ENCODE measurements around the gene ACE.
A peak's percentile ranks its signal among the peaks of the same experiment; 100 is the strongest.

The ACE gene

DNA sequence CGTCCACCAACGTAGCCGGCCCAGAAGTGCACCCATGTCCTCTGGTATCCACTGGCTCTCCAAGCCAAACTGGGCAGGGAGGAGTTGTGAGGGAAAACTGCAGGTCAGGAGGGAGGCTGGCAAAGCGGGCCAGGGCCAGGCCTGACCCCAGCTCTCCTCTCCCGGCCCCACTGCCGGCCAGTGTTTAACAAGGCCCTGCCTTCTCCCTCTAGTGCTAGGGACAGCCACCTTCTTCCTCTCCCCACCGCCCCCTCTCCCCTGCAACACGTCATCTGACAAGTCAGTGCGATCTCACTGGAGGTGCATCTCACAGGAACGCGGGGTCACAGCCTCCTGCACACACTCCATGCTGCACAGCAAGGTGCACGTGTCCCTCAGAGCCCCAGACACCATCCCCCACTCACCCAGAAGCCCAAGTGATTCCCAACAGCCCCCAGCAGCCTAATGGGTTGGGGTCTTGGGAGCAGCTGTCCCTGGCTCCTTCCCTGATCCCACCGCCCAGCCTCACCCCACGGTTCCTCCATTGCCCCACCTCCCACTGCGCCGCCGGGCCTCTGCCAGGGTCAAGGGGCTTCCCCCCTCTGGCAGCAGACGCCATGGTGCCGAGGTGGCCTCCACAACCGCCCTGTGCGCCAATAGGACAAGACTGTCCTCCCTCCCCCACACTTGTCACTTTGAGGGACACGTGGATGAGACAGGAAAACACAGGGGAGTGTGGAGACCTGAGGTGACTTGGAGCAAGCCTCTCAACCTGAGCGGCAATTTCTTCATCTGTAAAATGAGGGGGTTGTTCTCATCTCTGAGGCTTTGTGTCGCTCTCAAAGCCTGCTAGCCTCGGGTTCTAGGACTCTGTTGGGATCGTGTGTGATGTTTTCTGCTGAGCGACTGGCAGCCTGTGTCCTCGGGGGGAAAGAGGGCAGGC, 1.1 kb upstream of the ACE start:
- no peak for DNase-seq

DNA sequence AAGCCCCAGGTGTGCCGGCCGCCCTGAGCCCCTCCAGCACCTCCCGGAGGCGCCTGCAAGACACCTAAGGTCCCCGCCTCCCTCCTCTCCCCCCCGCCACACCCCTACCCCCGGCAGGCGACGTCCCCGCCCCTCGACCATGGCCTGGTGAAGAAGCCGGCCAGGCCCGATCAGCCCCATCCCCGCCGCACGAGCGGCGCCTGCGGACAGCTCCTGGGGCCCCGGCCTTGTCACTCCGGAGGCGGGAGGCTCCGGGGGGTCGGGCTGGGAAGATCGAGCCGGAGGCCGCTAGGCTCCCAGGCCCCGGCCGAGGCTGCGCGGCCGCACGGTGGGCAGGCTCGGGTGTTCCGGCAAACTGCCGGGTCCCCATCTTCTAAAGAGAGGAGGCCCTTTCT, 405 bp upstream of the ACE start:
- DNase-seq = peak; percentile 23 to 26

DNA sequence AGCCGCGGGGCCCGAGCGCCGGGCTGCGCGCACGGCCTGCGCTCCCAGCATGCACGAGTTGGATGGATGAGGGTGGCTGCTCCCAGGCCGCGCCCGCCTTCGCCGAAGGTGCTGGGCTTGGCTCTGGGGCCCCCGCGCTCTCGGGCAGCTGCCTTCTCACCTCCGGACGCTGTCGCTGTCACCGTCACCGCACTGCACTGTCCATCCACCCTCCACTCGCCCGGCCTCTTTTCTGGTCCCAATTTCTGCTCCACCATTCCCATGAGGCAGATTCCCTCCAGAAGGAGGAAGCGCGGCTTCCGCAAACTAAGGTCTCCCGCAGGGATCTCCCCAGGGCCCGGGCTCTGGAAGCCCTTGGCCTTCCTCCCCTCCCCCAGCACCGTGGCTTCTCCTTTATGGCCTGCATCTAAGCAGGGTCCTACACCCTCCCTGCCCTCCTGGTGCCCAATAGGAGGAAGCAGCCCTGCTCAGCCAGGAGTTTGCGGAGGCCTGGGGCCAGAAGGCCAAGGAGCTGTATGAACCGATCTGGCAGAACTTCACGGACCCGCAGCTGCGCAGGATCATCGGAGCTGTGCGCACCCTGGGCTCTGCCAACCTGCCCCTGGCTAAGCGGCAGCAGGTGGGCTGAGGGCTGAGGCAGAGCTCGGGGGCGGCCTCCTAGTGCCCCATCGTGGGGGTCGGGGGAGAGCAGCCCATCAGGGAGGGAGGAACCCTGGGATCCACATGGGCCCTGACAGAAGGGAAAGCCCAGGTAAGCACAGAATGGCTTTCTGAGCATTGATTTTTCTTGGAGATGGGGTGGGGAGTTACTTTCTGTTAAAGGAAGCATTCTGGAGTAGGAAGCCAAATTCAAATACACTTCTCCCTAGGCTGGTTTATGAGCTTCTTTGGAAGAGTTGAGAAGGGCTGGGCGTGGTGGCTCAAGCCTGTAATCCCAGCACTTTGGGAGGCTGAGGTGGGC, 899 bp downstream of the ACE start:
- peak in 1 of 2 donors; percentile 22 for DNase-seq

DNA sequence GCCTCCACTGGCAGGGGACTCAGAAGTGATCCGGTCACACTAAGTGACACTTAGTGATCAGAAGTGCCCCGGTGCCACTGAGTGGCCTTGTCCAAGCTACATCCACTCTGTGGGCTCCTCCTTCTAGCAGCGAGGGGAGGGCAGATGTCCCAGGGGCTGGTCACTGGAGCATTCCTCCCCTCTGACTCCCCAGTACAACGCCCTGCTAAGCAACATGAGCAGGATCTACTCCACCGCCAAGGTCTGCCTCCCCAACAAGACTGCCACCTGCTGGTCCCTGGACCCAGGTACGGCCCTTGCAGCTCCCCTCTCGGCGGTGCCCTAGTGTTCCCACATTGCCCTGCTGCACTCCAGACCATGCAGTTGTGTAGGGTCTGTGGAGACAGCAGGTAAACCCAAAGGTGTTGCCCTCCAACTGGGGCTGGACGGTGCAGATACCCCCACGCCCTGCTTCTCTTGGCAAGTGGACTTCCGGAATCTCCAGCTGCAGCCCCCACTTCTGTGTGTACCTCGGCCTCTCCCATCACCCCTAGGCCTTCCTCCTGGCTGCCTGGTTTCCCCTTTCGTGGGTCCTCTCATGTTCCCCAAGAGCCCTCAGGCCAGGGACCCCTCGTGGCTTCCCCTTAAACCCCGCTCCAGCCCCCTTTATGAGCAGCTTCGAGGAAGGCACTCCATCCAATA, 2.1 kb downstream of the ACE start:
- peak; percentile 78 to 80 for DNase-seq

DNA sequence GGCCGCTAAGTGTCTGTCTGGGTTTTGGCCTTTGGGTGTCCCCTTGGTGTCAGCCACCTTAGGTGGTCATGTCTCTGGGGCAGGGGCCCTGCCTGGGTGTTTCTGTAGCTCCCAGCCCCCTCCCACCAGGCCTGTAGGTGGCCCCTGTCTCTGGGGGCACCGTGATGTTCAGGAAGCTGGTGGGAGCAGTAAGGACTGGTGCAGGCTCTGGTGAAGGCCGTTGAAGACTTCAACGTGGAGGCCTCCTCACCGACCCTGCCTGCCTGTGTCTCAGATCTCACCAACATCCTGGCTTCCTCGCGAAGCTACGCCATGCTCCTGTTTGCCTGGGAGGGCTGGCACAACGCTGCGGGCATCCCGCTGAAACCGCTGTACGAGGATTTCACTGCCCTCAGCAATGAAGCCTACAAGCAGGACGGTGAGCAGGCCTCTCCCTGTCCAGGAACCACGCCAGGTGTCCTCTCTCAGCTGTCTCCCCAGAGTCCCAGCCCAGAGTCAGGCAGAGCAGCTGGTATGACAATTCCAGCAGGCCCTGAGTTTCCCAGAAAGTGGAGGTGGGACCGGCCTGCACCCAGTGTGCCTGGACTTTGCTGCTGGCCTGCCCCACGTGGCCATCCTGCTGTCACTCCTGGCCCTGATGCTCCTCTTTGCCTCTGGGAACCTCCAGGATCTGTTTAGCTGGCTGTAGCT, 2.8 kb downstream of the ACE start:
- no peak for DNase-seq

DNA sequence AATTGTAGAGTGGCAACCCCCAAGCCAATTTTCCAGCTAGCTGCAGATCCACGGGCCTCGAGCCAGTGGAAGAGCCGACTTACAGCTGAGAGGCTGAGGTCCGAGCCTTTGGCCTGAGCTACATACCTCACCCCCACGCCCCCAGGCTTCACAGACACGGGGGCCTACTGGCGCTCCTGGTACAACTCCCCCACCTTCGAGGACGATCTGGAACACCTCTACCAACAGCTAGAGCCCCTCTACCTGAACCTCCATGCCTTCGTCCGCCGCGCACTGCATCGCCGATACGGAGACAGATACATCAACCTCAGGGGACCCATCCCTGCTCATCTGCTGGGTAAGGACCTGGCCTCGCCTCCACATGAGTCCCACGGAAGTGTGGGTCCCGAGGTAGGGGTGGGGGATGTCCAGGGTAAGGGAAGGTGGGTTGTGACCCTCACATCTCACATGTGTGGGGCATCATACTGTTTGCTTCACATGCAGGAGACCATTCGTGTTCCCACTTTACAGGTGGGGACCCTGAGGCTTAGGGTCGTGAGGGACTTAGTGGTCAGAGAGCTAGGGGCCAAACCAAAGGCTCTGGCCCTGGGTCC, 3.4 kb downstream of the ACE start:
- no peak for DNase-seq

DNA sequence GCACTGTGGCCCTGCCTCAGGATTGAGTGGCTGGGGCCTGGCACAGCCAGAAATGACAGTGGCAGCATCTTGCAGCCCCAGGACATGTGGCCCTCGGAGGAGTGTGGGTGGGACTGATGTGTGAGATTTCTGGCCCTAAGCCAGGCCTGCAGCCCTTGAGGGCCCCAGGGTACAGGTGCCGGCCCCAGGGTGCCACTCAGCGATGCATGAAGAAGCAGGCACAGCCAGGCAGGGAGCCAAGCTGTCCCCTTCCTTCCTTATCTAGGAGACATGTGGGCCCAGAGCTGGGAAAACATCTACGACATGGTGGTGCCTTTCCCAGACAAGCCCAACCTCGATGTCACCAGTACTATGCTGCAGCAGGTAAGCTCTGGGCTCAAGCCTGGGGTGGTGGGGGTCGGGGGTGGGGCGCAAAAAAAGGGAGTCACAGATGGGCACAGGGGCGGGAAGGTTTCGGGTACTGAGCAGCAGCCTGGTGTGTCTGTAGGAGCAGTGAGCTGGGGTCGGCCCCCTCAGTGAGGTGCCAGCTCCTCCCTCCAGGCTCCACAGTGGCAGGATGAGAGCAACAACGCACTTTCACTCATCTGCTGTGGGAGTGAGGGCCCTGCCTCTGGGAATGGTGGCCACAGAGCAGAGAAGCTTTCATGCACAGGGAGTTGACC, 4.1 kb downstream of the ACE start:
- DNase-seq = no peak

DNA sequence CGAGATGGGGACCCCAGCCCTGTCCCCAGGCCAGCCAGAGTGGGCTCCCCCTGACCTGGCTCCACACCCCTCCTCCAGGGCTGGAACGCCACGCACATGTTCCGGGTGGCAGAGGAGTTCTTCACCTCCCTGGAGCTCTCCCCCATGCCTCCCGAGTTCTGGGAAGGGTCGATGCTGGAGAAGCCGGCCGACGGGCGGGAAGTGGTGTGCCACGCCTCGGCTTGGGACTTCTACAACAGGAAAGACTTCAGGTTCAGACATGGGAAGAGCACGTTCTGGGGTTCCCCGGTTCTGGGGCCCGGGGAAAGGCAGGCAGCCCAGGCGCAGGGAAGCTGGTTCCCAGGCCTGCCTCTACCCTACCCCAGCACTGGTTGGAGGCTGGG, 4.6 kb downstream of the ACE start:
- DNase-seq = no peak

DNA sequence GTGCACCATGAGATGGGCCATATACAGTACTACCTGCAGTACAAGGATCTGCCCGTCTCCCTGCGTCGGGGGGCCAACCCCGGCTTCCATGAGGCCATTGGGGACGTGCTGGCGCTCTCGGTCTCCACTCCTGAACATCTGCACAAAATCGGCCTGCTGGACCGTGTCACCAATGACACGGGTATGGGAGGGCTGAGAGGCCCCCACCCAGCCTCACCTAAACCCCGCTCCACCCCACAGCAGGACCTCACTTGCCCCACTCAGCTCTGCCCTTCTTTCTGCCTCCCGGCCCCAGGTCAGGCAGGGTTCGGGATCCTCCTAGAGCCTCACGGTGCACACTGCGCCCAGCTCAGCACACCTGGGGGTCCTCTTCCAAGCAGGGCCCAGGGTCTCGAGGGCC, 5.6 kb downstream of the ACE start:
- no peak for DNase-seq

DNA sequence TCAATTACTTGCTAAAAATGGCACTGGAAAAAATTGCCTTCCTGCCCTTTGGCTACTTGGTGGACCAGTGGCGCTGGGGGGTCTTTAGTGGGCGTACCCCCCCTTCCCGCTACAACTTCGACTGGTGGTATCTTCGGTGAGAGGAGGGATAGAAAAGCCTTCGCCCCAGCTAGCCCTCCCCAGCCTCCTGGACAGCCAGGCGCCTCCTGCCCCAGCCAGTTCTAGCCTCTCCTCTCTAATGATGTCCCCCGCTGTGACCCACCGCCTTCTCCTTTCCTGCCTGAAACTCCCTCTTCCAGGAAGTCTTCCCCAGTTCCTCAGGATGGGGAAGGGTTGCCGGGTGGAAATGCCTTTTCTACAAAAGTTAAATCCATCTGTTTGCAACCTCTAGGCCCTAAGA, 6.2 kb downstream of the ACE start:
- no peak for DNase-seq

DNA sequence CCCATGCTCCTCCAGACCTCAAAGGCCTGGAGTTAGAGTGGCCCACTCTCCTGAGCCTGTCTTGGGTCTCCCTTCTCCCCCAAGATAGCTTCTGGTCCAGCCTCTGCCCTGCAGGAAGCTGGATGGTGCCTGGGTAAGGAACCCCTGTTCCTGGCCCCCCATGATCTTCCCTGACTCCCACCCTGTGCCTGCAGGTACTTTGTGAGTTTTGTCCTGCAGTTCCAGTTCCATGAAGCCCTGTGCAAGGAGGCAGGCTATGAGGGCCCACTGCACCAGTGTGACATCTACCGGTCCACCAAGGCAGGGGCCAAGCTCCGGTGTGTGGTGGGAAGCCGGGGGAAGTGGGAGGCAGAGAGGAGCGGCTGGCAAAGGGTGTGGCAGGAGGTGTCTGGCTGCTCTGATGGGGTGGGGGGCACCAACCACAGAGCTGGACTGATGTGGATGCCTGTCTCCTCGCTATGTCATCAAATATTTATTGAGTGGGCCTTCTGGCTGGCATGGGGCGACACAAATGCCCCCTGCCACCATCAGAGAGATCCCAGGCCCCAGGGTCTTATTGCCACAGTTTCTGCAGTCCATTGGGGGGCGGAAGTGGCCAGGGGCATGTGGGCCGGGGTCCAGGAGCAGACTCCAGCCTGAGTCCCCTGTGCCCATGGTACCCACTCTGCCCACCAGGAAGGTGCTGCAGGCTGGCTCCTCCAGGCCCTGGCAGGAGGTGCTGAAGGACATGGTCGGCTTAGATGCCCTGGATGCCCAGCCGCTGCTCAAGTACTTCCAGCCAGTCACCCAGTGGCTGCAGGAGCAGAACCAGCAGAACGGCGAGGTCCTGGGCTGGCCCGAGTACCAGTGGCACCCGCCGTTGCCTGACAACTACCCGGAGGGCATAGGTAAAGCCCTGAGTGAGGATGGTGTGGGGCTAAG, 7.1 kb downstream of the ACE start:
- DNase-seq = no peak

DNA sequence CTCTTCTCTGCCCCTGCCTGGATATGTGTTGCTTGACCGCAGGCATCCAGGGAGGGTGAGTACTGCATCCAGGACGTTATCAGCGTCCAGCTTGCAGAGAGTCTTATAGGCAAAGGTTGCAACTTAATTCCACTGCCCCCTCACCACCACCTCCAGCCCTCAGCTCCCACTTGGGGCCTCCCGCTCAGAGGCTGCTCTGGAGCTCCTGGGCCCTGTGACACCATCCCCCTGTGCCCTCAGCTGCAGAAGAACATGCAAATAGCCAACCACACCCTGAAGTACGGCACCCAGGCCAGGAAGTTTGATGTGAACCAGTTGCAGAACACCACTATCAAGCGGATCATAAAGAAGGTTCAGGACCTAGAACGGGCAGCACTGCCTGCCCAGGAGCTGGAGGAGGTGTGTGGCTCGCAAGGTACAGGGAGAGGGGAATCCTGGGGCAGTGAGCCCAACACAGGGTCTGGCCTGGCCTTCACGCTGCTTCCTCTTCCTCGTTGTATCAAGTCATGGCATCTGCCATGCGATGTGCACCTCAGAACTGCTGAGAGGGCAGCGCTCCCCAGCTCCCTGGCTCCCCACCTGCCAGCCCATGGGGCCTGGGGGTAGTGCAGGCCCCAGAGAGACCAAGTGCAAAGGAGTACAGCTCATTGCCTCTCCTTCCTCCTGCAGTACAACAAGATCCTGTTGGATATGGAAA, 9.6 kb downstream of the ACE start:
- no peak for DNase-seq

DNA sequence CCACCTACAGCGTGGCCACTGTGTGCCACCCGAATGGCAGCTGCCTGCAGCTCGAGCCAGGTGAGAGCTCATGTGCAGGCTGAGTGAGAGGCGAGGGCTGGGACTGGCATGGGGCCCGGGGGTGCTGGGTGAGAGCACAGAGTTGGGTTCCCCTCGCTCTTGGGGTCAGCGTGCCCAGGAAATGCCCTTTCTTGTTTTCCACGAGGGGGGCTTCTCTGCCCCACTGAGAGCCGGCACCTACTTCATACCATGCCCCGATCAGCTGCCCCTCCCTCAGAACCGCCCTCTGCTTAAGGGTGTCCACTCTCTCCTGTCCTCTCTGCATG, 10.1 kb downstream of the ACE start:
- no peak for DNase-seq

DNA sequence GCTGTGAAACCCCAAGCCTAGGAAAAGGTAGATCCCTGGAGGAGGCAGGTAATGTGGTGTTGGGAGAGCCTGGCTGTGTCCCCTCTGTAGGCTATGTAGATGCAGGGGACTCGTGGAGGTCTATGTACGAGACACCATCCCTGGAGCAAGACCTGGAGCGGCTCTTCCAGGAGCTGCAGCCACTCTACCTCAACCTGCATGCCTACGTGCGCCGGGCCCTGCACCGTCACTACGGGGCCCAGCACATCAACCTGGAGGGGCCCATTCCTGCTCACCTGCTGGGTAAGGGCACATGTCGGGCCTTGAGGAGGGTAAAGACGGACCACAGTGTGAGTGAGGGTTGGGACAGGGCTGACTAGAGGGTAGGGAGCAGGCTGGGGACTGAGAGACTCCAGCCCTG, 12.0 kb downstream of the ACE start:
- no peak for DNase-seq

DNA sequence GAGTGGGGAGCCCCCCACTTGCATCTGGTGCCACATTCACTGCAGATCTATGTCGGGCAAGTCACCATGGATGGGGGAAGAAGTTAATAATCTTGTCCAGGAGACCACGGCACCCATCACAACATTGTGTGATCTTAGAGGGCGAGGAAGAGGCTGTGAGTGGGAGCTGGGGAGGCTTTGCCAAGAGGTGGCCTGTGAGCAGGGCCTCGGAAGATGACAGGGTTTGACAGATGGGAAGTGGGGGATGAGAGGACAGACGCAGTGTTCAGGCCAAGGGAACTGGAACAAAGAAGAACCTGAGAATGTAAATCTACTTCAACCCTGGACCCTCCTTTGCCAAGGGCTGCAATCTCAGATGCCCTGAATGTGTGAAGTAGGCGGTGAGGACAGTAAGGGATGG, 12.4 kb downstream of the ACE start:
- DNase-seq = no peak

DNA sequence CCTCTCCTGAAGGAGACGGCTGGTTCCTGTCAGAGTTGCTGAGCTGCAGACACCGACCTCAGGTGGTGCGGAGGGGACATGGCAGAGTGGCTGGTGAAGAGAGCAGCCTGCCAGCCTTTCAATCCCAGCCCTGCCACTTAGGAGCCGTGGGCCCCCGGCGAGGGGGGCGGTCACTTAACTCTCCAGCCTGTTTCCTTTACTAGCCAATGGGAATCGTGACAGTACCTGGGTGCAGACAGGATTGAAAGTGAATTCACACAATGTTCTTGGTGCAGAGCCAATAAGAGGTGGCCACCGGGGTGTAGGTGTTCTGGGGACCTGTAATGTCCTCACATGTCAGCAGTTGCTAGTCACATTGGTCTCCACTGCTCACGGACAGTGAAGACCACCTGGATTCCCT, 13.5 kb downstream of the ACE start:
- DNase-seq = no peak

DNA sequence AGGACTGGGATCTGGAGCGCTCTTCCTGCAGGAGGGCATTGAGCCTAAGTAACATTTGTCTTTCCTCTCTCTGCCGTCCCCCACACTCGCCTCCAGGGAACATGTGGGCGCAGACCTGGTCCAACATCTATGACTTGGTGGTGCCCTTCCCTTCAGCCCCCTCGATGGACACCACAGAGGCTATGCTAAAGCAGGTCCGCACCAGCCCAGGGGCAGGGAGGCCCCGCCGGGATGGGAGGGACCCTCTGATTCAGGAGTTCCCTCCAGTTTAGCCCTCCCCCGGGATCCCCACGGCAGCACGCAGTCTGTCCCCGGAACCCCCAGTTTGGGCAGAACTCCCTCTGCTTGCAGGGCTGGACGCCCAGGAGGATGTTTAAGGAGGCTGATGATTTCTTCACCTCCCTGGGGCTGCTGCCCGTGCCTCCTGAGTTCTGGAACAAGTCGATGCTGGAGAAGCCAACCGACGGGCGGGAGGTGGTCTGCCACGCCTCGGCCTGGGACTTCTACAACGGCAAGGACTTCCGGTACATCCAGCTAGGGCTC, 14.1 kb downstream of the ACE start:
- DNase-seq = no peak

DNA sequence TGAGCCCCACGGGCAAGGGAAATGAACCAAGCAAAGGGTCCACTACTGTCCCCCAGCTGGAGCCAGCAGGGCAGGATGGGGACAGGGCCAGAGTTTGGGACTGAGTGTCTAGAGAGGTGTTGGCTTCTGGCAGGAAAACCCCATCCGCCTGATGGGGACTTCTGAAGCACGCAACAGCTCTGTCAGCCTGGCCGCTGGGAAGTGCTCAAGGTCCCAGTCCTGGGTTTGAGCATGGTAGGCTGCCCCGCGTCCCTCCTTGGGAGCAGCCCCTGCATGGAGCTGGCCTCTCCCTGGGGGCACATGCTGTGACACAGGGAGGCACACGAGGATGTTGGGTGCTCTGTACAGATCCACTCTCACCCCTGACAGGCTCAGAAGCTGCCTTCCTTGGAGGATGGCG, 14.6 kb downstream of the ACE start:
- DNase-seq = no peak

DNA sequence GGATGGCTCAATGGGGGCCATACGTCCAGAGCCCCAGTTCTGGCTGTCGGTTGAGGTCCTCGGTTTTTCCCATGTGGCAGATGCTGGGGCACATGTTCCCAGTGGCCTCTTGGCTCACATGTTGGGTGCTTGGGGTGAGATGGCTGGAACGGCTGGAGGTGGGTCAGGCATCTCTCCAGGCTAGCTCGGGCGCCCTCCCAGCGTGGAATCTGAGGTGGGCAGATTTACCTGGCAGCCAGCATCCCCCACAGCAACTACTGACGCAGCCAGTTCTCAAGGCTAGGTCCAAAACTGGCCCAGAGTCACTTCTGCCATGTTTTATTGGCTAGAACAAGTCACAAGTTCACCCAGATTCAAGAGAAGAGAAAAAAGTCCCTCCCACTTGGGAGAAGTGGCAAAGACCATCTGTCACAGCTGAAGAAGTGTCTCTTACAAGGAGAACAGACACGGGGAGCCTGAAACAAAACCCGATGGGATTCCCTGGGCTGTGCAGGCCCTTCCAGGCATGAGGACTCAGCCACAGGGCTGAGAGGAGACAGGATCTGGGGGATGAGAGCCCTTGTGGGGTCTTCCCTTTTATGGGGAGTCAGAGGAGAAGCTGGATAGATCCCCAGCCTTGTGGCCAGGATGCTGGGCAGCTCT, 15.2 kb downstream of the ACE start:
- no peak for DNase-seq
